Smooth muscle cell (in vitro differentiated cells): ENCODE measurements around the gene NENF. TPM values are rescaled to one million over a fixed set of nuclear protein-coding genes. Genes with fewer than 3 reads are reported as not detected.
A peak's percentile ranks its signal among the peaks of the same experiment; 100 is the strongest.

ENCODE experiments used
- DNase-seq: peaks from one replicate; lab custom pipeline; 2025; ENCODE audit not compliant: unreplicated experiment; lab: John Stamatoyannopoulos, UW
- H2AFZ ChIP-seq: fragments of 200-600 bp; sonication (generic); 2 replicates; pipeline ENCODE4 v1.6.0; 2016; ENCODE audit warnings: antibody characterized with exemption, low read depth, mild to moderate bottlenecking
- H3F3A ChIP-seq: fragments of 200-600 bp; sonication (generic); 2 replicates; pipeline ENCODE4 v1.6.0; 2017; ENCODE audit warnings: antibody characterized with exemption, low read depth
- H3K27ac ChIP-seq: fragments of 200-600 bp; sonication (generic); 2 replicates; pipeline ENCODE4 v1.5.1; 2016; ENCODE audit warnings: low read depth, mild to moderate bottlenecking
- H3K27me3 ChIP-seq: fragments of 200-600 bp; sonication (generic); 2 replicates; pipeline ENCODE4 v1.6.1; 2016; ENCODE audit warnings: low read depth, mild to moderate bottlenecking
- H3K36me3 ChIP-seq: fragments of 200-600 bp; sonication (generic); 2 replicates; pipeline ENCODE4 v1.5.1; 2016; ENCODE audit warnings: low read depth
- H3K4me1 ChIP-seq: fragments of 200-600 bp; sonication (generic); 2 replicates; pipeline ENCODE4 v1.5.1; 2016; ENCODE audit warnings: low read depth
- H3K4me2 ChIP-seq: fragments of 200-600 bp; sonication (generic); 2 replicates; pipeline ENCODE4 v1.6.0; 2016; ENCODE audit warnings: mild to moderate bottlenecking
- H3K4me3 ChIP-seq: fragments of 200-600 bp; sonication (generic); 2 replicates; pipeline ENCODE4 v1.5.1; 2016; ENCODE audit warnings: mild to moderate bottlenecking
- H3K79me2 ChIP-seq: fragments of 200-600 bp; sonication (generic); 2 replicates; pipeline ENCODE4 v1.6.0; 2016; ENCODE audit warnings: low read depth, mild to moderate bottlenecking
- H3K9ac ChIP-seq: fragments of 200-600 bp; sonication (generic); 2 replicates; pipeline ENCODE4 v1.6.0; 2016; ENCODE audit warnings: low read depth
- H3K9me3 ChIP-seq: fragments of 200-600 bp; sonication (generic); replicated peaks from 2 replicates; pipeline ENCODE4 v1.5.1; 2016; ENCODE audit warnings: low read depth
- H4K20me1 ChIP-seq: fragments of 200-600 bp; sonication (generic); 2 replicates; pipeline ENCODE4 v1.6.0; 2016; ENCODE audit warnings: low read depth
- WGBS: methylation state at CpG from one replicate; pipeline ENCODE4 v1.1.7; 2016; ENCODE audit warnings: low lambda C conversion rate; 5-methylcytosine and 5-hydroxymethylcytosine counted together
- polyA plus RNA-seq: library from polyadenylated mRNA; unstranded; fragments of >200 nt; fragmentation: Nextera tagmentation; extraction: Ambion mirVana; gene quantifications from 2 replicates; pipeline ENCODE4 v1.2.1, GENCODE V29; 2016
- total RNA-seq: library from RNA; depleted of rRNA; stranded (reverse); fragments of >200 nt; gene quantifications from 2 replicates; pipeline ENCODE4 v1.2.3, GENCODE V29; 2014
- TF ChIP-seq, protein P1 (sequence below): fragments of 200-600 bp; sonication (generic); IDR thresholded peaks from 2 replicates; pipeline ENCODE4 v1.5.1; 2017; ENCODE audit warnings: borderline replicate concordance, mild to moderate bottlenecking, antibody characterized with exemption; ENCODE audit not compliant: insufficient read depth, poor library complexity, severe bottlenecking

Gene NENF
- total and polyA plus RNA-seq, 2 experiments from 2014 or later: 53.9 to 90.7 TPM

- Histone ChIP-seq H3K79me2 (no peaks in the 10 kb centered on the region), H3K9ac (no peak overlapping the region), H3F3A (no peaks in the 10 kb centered on the region), H3K4me3 (no peak overlapping the region), H3K27me3 (no peaks in the 10 kb centered on the region), H3K27ac (no peak overlapping the region), H3K4me1 (no peaks in the 10 kb centered on the region), H3K36me3 (no peaks in the 10 kb centered on the region), H2AFZ (no peak overlapping the region), H4K20me1 (peaks cover 2% of the 10 kb centered on the region), H3K9me3 (no peaks in the 10 kb centered on the region), H3K4me2 (no peak overlapping the region)
- no peak for DNase-seq
- TF ChIP-seq, protein P1, sequence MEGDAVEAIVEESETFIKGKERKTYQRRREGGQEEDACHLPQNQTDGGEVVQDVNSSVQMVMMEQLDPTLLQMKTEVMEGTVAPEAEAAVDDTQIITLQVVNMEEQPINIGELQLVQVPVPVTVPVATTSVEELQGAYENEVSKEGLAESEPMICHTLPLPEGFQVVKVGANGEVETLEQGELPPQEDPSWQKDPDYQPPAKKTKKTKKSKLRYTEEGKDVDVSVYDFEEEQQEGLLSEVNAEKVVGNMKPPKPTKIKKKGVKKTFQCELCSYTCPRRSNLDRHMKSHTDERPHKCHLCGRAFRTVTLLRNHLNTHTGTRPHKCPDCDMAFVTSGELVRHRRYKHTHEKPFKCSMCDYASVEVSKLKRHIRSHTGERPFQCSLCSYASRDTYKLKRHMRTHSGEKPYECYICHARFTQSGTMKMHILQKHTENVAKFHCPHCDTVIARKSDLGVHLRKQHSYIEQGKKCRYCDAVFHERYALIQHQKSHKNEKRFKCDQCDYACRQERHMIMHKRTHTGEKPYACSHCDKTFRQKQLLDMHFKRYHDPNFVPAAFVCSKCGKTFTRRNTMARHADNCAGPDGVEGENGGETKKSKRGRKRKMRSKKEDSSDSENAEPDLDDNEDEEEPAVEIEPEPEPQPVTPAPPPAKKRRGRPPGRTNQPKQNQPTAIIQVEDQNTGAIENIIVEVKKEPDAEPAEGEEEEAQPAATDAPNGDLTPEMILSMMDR: no peak
- 73% methylated on average over 9 of the region's 9 CpGs for WGBS
Measured at GRCh38 chr1:212431644-212432043, 1.1 kb upstream of the NENF start.

DNA sequence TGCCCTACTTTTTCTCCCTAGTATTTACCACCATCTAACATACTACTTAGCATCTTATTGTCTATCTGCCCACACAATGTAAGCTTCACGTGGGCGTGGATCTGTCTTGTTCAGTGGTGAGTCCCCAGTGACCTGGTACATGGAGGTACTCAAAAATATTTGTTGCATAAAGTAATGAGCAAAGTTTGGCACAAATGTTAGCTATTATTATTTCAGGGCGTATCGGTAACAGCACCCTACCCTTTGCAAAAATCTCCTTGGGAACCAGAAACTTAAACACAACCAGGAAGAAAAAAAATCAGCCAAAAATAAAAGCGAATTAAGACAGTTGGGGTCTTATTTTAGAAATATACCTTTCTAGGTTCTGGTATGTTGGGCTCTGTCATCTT, 454 bp upstream of the NENF start:
- DNase-seq: no peak
- 54% methylated on average over 5 of the region's 5 CpGs for WGBS

GRCh38 chr1:212433577-212434462, 1.1 kb downstream of the NENF start:
- H3K9ac ChIP-seq: no peak overlapping the region
- H4K20me1 ChIP-seq: peaks cover 19% of the 10 kb centered on the region
- no peaks in the 10 kb centered on the region for H3K9me3 ChIP-seq
- peak overlapping the region; percentile 76 for H3K4me3 ChIP-seq
- no peak overlapping the region for H3K27ac ChIP-seq
- WGBS: 82% methylated on average over 17 of the region's 17 CpGs
- H3K27me3 ChIP-seq: no peaks in the 10 kb centered on the region
- H3F3A ChIP-seq: no peaks in the 10 kb centered on the region
- no peaks in the 10 kb centered on the region for H3K4me1 ChIP-seq
- no peaks in the 10 kb centered on the region for H3K79me2 ChIP-seq
- TF ChIP-seq, protein P1: no peak
- peak overlapping the region; percentile 97 for H3K4me2 ChIP-seq
- H3K36me3 ChIP-seq: no peaks in the 10 kb centered on the region
- DNase-seq: no peak
- H2AFZ ChIP-seq: peak overlapping the region; percentile 94

More for the DNA sequence above, 454 bp upstream of the NENF start:
- H3K79me2 ChIP-seq: no peaks in the 10 kb centered on the region
- H3K9me3 ChIP-seq: no peaks in the 10 kb centered on the region
- H3K9ac ChIP-seq: no peak overlapping the region
- H3K4me2 ChIP-seq: peak overlapping the region; percentile 97
- H3K27me3 ChIP-seq: no peaks in the 10 kb centered on the region
- peaks cover 7% of the 10 kb centered on the region for H4K20me1 ChIP-seq
- H2AFZ ChIP-seq: peak overlapping the region; percentile 89
- no peaks in the 10 kb centered on the region for H3F3A ChIP-seq
- no peak overlapping the region for H3K27ac ChIP-seq
- H3K36me3 ChIP-seq: no peaks in the 10 kb centered on the region
- no peaks in the 10 kb centered on the region for H3K4me1 ChIP-seq
- TF ChIP-seq, protein P1: no peak
- peak overlapping the region; percentile 76 for H3K4me3 ChIP-seq
